Measurements from ENCODE around the gene ADK.
A peak's percentile ranks its signal among the peaks of the same experiment; 100 is the strongest.
"Not testable (repeated sequence)": the region's sequence is repeated elsewhere in the genome, so short reads cannot be mapped to it uniquely, and the experiment has no call there.

ADK gene

GRCh38 chr10:74150990-74151878 lies at the start of gene ADK:
TSS of gene ADK (plus strand) at chr10:74151221. CDS start at chr10:74151279, 58 bp downstream.
- DNase-seq = peak; percentile 76

GRCh38 chr10:74103560-74104258 lies 47.3 kb upstream of the ADK start:
- no peak for DNase-seq

DNA sequence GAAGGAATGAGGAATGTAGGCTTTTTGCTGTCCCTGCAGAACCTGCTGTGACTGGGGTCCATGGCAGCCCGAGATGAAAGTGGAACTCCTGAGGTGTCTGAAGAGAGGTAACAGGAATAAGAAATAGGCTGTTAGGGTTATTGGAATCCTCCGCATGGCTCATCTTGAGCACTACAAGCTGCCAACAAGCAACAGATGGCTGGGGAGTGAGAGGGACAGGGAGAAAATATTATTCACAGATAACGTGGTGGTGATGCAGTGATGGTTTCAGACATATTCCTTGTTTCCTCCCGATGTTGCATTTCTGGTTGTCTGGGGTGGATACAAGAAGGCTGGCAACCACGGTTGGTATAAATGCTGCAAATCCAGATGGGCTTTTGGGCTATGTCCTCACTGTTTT lies 46.5 kb upstream of the ADK start:
- DNase-seq = no peak

DNA sequence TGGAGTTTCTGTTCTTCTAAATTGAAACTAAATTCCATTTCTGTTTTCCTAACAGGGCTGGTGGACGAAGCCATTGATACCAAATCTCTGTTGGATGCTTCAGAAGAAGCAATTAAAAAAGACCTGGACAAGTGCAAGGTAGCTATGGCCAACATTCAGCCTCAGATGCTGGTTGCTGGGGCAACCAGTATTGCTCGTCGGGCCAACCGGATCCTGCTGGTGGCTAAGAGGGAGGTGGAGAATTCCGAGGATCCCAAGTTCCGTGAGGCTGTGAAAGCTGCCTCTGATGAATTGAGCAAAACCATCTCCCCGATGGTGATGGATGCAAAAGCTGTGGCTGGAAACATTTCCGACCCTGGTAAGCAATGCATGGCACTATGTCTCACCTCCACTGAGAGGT lies 46.0 kb upstream of the ADK start:
- DNase-seq = no peak

GRCh38 chr10:74107391-74107790 lies 43.6 kb upstream of the ADK start:
- DNase-seq = no peak

GRCh38 chr10:74109452-74109851 lies 41.6 kb upstream of the ADK start:
- no peak for DNase-seq

DNA sequence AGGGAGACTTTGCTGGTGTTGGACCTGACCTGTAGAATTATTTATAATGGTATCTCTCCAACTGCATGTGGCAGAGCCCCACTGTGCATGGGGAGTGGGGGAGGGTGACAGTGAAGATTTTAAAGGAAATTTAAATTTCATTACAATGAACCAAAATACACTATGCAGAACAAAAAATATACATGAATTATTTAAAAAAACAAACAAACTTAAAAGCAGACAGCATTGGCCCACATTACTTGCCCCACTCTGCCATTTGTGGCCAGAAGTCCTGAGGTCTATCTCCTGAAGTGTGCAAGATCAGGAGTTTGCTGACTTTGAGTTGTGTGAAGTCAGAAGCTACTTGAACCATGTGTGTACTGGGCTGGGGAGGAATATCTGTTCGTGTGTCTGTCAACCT lies 40.9 kb upstream of the ADK start:
- no peak for DNase-seq

GRCh38 chr10:74111799-74112198 lies 39.2 kb upstream of the ADK start:
- DNase-seq = no peak

GRCh38 chr10:74113546-74113945 lies 37.5 kb upstream of the ADK start:
- DNase-seq = no peak

- DNase-seq = no peak
Measured at GRCh38 chr10:74114041-74114448, 37.0 kb upstream of the ADK start.

- DNase-seq = no peak
Measured at GRCh38 chr10:74117738-74118137, 33.3 kb upstream of the ADK start.

DNA sequence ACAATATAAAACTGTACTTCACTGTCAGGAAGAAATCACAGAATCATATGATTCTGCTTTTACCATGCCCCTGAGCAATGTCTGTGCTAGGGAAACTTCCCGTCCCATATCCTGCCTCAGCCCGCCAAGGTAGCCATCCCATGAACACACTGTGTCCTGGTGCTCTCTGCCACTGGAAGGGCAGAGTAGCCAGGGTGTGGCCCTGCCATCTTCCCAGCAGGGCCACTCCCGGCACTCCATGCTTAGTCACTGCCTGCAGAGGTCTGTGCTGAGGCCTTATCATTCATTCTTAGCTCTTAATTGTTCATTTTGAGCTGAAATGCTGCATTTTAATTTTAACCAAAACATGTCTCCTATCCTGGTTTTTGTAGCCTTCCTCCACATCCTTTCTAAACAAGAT lies 32.2 kb upstream of the ADK start:
- DNase-seq = no peak

GRCh38 chr10:74120911-74121310 lies 30.1 kb upstream of the ADK start:
- DNase-seq = no peak

DNA sequence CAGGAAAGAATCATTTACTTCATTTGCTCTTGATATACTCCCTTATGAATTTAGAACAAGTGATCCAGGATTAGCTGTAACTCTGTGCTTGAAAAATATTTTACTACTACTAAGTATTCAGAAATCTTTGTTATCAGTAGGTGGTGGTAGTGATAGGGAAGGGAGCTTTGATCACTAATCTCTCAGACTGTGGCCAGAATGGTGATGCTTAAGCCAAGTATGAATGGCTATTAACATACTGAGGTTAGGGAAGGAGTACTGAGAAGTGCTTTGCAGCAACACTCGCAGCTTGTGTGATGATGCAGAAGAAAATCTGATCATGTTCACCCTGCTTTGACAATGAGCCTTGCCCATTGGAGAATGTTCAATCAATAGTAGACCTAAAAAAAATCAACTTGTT lies 29.7 kb upstream of the ADK start:
- no peak for DNase-seq

- DNase-seq = no peak
Measured at GRCh38 chr10:74122060-74122459, 29.0 kb upstream of the ADK start.

GRCh38 chr10:74123081-74123480 lies 27.9 kb upstream of the ADK start:
- DNase-seq = no peak

DNA sequence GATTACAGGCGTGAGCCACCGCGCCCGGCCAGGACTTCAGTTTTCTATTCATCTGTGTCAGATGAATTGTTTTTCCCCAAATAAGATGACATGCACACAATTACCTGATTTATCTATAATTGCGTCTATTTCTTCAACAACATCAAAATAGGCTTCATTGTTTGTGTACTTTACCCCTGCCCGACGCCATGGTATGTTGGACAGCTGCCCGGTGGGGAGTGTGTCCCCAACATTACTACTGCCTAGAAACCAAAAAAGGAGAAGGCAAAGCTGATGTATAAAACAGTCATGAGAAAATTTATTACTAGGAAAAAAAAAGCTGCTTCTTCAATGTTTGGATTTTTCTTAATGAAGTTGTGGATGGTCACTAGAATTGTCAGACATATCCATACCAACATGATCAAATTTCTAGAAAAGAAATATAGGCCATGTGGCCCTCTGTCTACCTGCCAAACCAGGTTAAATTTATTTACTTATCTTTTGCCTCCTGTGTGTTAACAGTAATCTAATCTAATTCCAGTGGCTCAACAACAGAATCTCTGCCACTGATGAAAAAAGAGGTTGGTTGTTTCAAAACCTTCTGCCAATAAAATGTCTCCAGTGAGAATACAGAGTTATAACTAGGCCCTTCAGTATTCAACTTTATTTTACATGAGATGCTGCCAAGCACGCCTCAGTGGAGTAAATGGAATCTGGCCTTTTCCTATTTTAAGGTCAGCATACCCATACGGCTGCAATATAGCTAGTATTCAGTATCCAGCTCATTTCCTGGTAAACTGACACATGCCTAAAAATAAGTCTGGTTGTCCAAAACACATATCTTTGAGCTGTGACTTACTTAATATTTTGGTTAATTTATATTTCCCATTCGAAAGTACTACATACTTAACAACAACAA lies 16.8 kb upstream of the ADK start:
- DNase-seq = no peak

DNA sequence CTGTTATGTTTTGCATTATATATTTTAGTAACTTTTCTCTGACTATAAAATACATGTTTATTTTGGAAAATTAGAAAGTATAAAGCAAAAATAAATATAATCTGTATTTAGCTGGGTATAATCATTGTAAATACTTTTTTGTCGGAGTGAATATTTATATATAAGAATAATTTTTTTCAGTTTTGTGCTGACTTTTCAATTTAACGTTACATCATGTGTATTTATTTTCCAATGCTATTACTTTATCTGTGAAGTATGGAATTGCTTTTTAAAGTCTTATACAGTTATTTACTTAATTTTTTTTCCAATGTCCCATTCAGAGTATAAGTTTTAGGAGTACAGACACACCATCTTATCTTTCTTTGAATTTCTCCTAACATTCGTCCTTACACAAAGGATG lies 15.6 kb upstream of the ADK start:
- DNase-seq = no peak

- no peak for DNase-seq
Measured at GRCh38 chr10:74137992-74138391, 13.0 kb upstream of the ADK start.

GRCh38 chr10:74138596-74138995 lies 12.4 kb upstream of the ADK start:
- not testable (repeated sequence) for DNase-seq

- no peak for DNase-seq
Measured at GRCh38 chr10:74139981-74140380, 11.0 kb upstream of the ADK start.

GRCh38 chr10:74140553-74140952 lies 10.5 kb upstream of the ADK start:
- DNase-seq = no peak

GRCh38 chr10:74145133-74145532 lies 5.9 kb upstream of the ADK start:
- DNase-seq = no peak
